ENCODE data around the gene MID1.

Gene MID1

DNA sequence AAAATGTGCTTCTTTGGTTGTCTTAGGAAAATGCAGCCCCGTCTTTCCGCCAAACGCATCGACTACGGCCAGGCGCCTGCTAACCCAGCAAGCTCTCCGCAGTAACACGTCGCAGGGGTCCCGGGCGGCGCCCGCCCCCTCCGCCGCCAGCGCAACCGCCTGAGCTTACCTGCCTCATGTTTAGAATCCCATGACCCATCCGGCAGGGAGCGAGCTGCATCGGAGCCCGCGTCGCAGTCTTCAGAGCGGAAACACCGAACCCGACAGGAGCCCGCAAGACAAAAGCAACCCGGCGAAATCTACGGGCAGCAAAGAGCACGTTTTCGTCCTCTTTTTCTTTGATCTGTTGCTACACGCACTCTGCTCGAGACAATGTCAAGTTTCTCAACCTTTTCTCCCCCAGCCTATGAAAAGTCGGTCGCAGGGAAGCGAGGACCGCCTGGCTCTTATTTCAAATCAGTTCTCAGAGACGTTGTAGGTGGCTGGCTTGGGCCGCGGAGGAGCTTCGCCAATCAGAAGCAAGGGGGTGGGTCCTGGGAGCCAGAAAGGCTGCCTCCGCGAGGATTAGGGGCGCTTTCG, at the start of gene MID1:
MID1 (minus strand) TSS at position 465 of the 579 bp plus-strand sequence. CDS start 53,038 bp downstream, outside the sequence.
- DNase-seq (ENCODE audit: low read depth in 2 of 2), result no peak

GRCh38 chrX:10667143-10667542, 46.8 kb upstream of the MID1 start:
- DNase-seq (ENCODE audit: low read depth in 2 of 2), result no peak

GRCh38 chrX:10666102-10666501, 45.7 kb upstream of the MID1 start:
- DNase-seq (ENCODE audit: low read depth in 2 of 2), result no peak

- DNase-seq (ENCODE audit: low read depth in 2 of 2), result no peak
Measured at GRCh38 chrX:10665681-10666080, 45.3 kb upstream of the MID1 start.

GRCh38 chrX:10660171-10660570, 39.8 kb upstream of the MID1 start:
- no peak for DNase-seq (ENCODE audit: low read depth in 2 of 2)

GRCh38 chrX:10656214-10656613, 35.8 kb upstream of the MID1 start:
- no peak for DNase-seq (ENCODE audit: low read depth in 2 of 2)

DNA sequence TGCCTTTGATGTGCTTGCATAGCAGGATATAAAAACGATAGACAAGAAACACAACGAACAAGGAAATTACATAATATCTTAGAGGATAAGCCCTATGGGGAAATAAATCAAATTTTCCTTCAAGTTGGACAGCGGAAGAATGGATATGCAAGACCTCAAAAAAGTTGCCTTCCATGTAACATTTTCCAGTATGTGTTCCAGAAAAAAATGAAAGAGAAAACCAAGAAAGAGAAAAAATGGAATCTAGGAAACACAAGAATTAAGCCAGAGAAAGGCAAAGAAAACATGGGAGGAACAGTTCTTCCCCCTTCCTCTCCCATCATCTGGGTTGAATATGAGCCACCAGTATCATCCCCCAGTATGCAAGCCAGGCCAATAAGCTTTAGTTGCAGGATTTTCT, 34.6 kb upstream of the MID1 start:
- no peak for DNase-seq (ENCODE audit: low read depth in 2 of 2)

DNA sequence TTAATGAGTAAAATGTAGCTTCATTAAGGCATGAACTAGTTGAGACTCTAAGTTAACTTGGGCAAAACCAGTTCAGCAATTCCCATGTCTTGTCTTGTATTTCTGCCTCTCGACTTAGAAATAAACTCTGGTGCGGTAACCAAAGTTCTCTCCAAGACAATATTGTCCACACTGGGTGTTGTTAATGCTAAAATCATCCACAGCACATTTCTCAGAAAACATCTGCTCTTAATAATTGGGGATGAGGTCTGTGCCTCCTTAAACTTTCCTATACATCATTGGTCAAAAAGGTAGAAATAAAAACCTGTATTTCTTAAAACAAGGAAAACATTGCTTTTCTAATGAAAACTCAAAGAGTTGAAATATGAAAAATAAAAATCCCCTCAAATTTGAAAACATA, 32.9 kb upstream of the MID1 start:
- DNase-seq (ENCODE audit: low read depth in 2 of 2), result no peak

GRCh38 chrX:10649265-10649664, 28.9 kb upstream of the MID1 start:
- DNase-seq (ENCODE audit: low read depth in 2 of 2), result no peak

- DNase-seq (ENCODE audit: low read depth in 2 of 2), result no peak
Measured at GRCh38 chrX:10648614-10649013, 28.2 kb upstream of the MID1 start.

- no peak for DNase-seq (ENCODE audit: low read depth in 2 of 2)
Measured at GRCh38 chrX:10636851-10637250, 16.5 kb upstream of the MID1 start.

GRCh38 chrX:10636337-10636736, 16.0 kb upstream of the MID1 start:
- DNase-seq (ENCODE audit: low read depth in 2 of 2), result no peak

GRCh38 chrX:10634392-10635161, 14.2 kb upstream of the MID1 start:
- no peak for DNase-seq (ENCODE audit: low read depth in 2 of 2)

DNA sequence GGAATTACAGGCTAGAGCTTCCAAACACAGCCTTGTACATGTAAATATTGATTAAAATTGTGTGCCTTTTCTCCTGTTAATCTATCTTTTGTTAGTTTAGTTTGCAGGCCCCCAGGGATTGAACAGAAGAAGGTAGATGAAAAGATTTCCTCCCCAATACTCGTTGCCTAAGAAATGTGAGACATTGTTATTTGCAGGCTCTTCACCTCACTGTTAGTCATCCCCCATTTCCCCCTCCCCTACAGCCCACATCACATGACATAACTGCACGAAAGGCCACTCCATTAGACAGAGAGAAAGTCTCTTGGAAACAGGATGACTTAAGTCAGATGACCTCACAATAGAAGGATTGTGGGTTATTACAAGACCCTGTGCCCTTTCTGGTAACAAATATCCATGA, 13.3 kb upstream of the MID1 start:
- DNase-seq (ENCODE audit: low read depth in 2 of 2), result no peak

DNA sequence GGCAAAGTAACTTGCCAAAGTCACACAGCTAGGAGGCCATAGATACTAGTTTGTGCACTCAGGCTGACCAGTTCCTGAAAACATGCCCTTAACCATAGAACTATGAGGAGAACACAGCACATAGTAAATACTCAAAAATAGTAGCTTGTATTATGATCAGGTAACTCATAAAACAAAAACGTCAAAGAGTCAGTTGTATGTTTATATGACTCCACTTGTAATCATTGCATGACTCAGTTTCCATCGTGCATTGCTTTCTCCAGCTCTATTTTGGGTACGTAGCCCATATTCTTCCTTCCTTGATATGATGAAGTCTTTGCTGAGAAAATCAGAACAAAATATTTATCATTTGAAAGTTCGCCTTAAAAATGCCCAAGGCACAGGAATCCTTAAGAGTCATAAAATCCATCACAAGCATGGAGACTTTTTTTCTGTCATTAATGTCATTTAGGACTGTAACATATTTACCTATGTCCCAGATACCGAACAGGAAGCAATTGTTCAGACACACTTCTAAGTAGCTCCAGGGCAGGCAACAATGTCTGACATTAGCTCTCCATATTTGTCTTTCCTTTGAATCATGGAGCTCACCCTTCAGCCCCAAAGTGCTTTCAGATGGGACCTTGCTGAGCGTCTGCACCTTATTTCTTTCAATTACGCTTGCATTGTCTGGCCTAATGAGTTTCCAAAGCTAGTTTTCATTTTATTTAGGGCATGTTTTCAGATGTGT, 11.2 kb upstream of the MID1 start:
- no peak for DNase-seq (ENCODE audit: low read depth in 2 of 2)

- no peak for DNase-seq (ENCODE audit: low read depth in 2 of 2)
Measured at GRCh38 chrX:10630320-10630719, 9.9 kb upstream of the MID1 start.

- DNase-seq (ENCODE audit: low read depth in 2 of 2), result no peak
Measured at GRCh38 chrX:10629905-10630304, 9.5 kb upstream of the MID1 start.

DNA sequence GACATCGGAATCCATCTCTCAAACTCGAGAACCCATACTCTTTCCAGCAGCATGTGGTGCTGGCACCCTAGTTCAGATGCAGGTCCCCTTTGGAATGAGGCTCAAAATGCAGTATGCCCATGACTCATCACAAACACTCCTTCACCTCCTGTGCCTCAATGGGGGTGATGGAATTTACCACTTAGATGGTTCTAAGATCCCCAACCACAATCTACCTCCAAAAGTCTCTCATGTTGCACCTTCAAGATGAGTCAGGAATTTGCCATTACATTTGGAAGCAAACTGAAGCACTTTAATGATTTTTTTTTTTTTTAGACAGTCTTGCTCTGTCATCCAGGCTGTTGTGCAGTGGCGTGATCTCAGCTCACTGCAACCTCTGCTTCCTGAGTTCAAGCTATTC, 8.5 kb upstream of the MID1 start:
- no peak for DNase-seq (ENCODE audit: low read depth in 2 of 2)

- DNase-seq (ENCODE audit: low read depth in 2 of 2), result no peak
Measured at GRCh38 chrX:10622197-10622596, 1.8 kb upstream of the MID1 start.

DNA sequence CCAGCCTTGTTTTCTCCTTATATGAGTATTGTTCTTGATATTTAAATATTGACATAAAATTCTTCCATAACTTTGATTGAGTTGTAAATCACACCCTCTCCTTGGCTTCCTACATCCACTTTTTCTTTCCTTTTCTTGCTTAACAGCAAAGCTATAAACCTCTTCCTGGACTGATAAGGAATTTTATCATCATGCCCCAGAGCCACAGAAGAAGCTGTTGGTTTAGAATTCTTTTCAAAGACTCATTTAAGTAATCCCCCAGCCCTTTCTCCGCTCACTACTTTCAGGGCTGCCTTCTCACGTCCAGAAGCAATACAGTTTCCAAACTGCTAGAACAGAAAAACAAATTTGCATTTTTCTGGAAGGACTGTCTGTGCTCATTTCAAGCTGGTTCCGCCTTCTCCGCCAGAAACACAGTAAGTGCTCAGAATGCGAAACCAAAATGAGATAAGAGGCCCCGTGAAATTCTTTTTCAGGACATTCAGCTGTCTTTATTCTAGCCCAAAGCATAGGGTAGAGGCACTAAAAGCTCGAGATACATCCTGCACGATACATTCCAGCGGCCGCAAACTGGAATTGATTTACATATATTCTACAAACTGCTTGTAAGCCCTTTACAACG, 849 bp downstream of the MID1 start:
- DNase-seq (ENCODE audit: low read depth in 2 of 2), result no peak

DNA sequence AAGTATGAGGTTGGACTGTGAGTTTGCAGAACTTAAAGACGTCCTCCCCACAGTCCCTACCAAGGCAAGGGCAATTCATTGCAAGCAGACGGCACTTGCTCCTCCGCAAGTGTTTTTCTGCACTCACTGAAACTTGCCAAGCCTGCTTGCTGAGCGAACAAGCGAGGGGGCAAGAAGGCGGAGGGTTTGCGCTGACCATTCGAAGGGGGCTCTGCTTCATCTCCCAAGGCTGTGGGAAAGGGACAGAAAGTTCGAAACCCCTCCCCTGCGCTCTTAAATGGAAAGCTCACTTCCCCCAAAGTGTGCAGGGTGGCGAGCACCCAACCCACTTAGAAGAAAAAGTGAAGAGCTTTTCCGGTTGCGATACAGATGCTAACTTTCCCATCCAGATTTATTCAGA, 1.4 kb downstream of the MID1 start:
- no peak for DNase-seq (ENCODE audit: low read depth in 2 of 2)

- DNase-seq (ENCODE audit: low read depth in 2 of 2), result no peak
Measured at GRCh38 chrX:10617999-10618351, 2.4 kb downstream of the MID1 start.

Measured in stimulated activated CD8-positive, alpha-beta memory T cell treated with anti-CD3 and anti-CD28 coated beads, Interleukin-7, amount 100 ng/mL, for 4 hours (primary cell).